ENCODE results near the gene ATAD3C.
"Not testable (repeated sequence)": the region's sequence is repeated elsewhere in the genome, so short reads cannot be mapped to it uniquely, and the experiment has no call there.

ATAD3C gene

GRCh38 chr1:1455366-1455884 lies 5.9 kb downstream of the ATAD3C start:
- no peak for TF ChIP-seq CTCF (conservative IDR thresholded peaks at IDR 0.05; ENCODE audit: control insufficient read depth, insufficient read depth, low read depth, low read length)
- DNase-seq (ENCODE audit: low read depth), result no peak
- no peak overlapping the region for H3K4me3 ChIP-seq (ENCODE audit: control insufficient read depth, low read depth, low read length)

- H3K4me3 ChIP-seq (ENCODE audit: control insufficient read depth, low read depth, low read length); DNase-seq (ENCODE audit: low read depth): not testable (repeated sequence)
These were observed 6.4 kb downstream of the ATAD3C start for GRCh38 chr1:1455934-1456333.

- not testable (repeated sequence) for DNase-seq (ENCODE audit: low read depth); H3K4me3 ChIP-seq (ENCODE audit: control insufficient read depth, low read depth, low read length)
These were observed 7.3 kb downstream of the ATAD3C start for GRCh38 chr1:1456683-1457255.

GRCh38 chr1:1459156-1459555 lies 9.7 kb downstream of the ATAD3C start:
- not testable (repeated sequence) for H3K4me3 ChIP-seq (ENCODE audit: control insufficient read depth, low read depth, low read length); DNase-seq (ENCODE audit: low read depth)

GRCh38 chr1:1459711-1460110 lies 10.2 kb downstream of the ATAD3C start:
- DNase-seq (ENCODE audit: low read depth); H3K4me3 ChIP-seq (ENCODE audit: control insufficient read depth, low read depth, low read length): not testable (repeated sequence)

- no peak for DNase-seq (ENCODE audit: low read depth)
- TF ChIP-seq CTCF (conservative IDR thresholded peaks at IDR 0.05; ENCODE audit: control insufficient read depth, insufficient read depth, low read depth, low read length), result no peak
- H3K4me3 ChIP-seq (ENCODE audit: control insufficient read depth, low read depth, low read length), result no peak overlapping the region
These were observed 11.1 kb downstream of the ATAD3C start for GRCh38 chr1:1460540-1461130.

- no peak for TF ChIP-seq CTCF (conservative IDR thresholded peaks at IDR 0.05; ENCODE audit: control insufficient read depth, insufficient read depth, low read depth, low read length)
- no peak for DNase-seq (ENCODE audit: low read depth)
- no peak overlapping the region for H3K4me3 ChIP-seq (ENCODE audit: control insufficient read depth, low read depth, low read length)
These were observed 12.3 kb downstream of the ATAD3C start for GRCh38 chr1:1461721-1462317.

GRCh38 chr1:1462318-1462966 lies 13.0 kb downstream of the ATAD3C start:
- H3K4me3 ChIP-seq (ENCODE audit: control insufficient read depth, low read depth, low read length), result no peak overlapping the region
- no peak for TF ChIP-seq CTCF (conservative IDR thresholded peaks at IDR 0.05; ENCODE audit: control insufficient read depth, insufficient read depth, low read depth, low read length)
- peak; percentile 77 for DNase-seq (ENCODE audit: low read depth)
